Brain microvascular endothelial cell (primary cell): ENCODE results near the gene EMILIN1.
A peak's percentile ranks its signal among the peaks of the same experiment; 100 is the strongest.

Source experiments
- DNase-seq: peaks from one replicate; pipeline ENCODE4 v3.0.0-alpha.2; 2020
- H3K27ac ChIP-seq: fragments of 250-450 bp; sonication (Bioruptor Pico); 2 replicates; pipeline ENCODE4 v1.5.1; 2020; ENCODE audit warnings: mild to moderate bottlenecking, moderate library complexity
- H3K27me3 ChIP-seq: fragments of 250-450 bp; sonication (Bioruptor Pico); replicated peaks from 2 replicates; pipeline ENCODE4 v1.5.1; 2020; ENCODE audit warnings: mild to moderate bottlenecking
- H3K36me3 ChIP-seq: fragments of 250-450 bp; sonication (Bioruptor Pico); replicated peaks from 2 replicates; pipeline ENCODE4 v1.5.1; 2020; ENCODE audit warnings: mild to moderate bottlenecking
- H3K4me3 ChIP-seq: 2 replicates; pipeline ENCODE4 v1.5.1; 2011; ENCODE audit warnings: low read depth, mild to moderate bottlenecking, control low read depth, low read length, moderate library complexity
- in situ Hi-C: cut with HindIII; loops from 2 replicates; pipeline ENCODE4 v1.10.0; 2017; ENCODE audit warnings: low sequenced_read_pairs, low pct_ligation_motif_present
- TF ChIP-seq, protein P1 (sequence below): IDR thresholded peaks from 2 replicates; pipeline ENCODE4 v1.5.1; 2011; ENCODE audit warnings: low read depth, mild to moderate bottlenecking, moderate library complexity, low read length, control low read depth, inconsistent platforms; ENCODE audit errors: missing control alignments

The EMILIN1 gene

DNA sequence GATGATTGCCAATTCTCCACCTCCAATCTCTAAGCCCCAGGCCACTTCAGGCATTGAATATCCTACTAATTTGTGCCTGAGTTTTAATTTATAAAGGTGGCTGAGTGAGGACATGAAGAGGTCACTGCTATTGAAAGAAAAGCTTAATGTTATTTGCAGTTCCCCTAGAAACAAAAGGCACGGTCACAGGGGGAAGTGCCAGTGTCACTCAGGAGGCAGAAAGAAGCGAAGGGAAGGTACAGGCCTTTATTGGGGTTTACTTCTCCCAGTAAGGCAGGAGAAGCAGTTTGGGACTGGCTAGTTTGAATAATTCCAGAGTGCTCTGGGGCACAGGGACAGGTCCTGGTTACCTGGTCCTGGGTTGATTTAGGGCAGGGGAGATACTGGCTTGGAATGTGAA, 43.5 kb downstream of the EMILIN1 start:
- TF ChIP-seq, protein P1, sequence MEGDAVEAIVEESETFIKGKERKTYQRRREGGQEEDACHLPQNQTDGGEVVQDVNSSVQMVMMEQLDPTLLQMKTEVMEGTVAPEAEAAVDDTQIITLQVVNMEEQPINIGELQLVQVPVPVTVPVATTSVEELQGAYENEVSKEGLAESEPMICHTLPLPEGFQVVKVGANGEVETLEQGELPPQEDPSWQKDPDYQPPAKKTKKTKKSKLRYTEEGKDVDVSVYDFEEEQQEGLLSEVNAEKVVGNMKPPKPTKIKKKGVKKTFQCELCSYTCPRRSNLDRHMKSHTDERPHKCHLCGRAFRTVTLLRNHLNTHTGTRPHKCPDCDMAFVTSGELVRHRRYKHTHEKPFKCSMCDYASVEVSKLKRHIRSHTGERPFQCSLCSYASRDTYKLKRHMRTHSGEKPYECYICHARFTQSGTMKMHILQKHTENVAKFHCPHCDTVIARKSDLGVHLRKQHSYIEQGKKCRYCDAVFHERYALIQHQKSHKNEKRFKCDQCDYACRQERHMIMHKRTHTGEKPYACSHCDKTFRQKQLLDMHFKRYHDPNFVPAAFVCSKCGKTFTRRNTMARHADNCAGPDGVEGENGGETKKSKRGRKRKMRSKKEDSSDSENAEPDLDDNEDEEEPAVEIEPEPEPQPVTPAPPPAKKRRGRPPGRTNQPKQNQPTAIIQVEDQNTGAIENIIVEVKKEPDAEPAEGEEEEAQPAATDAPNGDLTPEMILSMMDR = no peak
- in situ Hi-C loops = loop anchor here (25.0 kb wide), 1 partner anchor 165 kb away; the partner anchor contains the start of genes DNAJC5G and TRIM54
- H3K27me3 ChIP-seq = peaks cover 15% of the 10 kb centered on the region
- H3K4me3 ChIP-seq = no peak overlapping the region
- DNase-seq = no peak
- no peak overlapping the region for H3K27ac ChIP-seq
- H3K36me3 ChIP-seq = no peaks in the 10 kb centered on the region

DNA sequence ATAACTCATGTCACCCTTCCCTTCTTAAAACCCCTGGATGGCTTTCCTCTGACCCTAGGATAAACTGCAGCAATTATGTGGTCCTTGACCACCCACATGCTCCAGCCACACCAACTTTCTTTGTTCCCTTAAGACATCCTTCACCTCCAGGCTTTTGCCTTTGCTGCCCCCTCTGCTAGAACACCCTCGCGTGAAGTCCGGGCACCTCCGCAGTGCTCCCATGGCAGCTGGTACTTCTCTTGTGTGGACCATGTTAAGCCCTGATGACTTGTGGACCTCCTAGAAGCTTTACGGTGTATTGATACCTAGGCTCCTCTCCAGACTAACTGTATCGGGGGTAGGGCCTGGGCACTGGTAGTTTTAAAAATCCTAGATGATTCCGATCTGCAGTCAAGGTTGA, 44.4 kb downstream of the EMILIN1 start:
- Histone ChIP-seq H3K36me3 (no peaks in the 10 kb centered on the region), H3K27ac (no peak overlapping the region), H3K27me3 (peaks cover 15% of the 10 kb centered on the region), H3K4me3 (no peak overlapping the region)
- TF ChIP-seq, protein P1 = no peak
- no peak for DNase-seq
- in situ Hi-C loops = loop anchor here (25.0 kb wide), 1 partner anchor 165 kb away; the partner anchor contains the start of genes DNAJC5G and TRIM54

DNA sequence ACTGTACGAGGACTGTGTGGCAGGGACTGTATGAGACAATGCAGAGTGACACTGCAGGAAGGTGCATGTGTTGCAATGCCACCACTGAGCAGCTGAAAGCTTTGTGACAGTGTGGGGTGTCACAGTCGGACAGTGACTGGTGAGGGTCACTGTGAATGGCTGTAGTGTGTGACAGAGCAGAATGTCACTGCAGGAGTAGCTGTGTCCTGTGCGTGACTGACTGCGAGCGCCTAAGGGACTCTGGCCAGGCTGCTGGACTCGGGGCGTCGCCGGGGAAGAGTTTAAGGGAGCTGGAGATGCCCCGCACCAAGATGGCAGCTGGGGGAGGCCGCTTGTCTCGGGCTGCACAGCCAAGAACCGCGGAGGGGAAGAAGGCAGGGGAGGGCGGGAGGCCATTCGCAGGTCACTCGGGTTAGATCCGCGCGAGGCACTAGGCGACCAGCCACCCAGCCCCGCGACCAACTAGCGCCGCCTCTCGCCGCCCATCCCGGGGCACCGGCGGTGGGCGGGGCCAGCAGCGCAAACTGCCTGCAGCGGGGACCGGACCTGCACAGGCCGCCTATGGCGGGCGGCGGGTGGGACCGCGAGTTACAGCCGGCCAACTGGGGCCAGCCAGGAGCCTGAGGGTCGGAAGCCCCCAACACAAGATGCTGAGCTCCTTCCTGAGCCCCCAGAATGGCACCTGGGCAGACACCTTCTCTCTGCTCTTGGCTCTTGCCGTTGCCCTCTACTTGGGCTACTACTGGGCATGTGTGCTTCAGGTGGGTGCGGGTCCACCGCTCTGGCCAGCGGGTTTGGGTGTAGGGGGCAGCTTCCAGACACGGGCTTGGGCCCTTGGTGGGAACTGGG, 45.1 kb downstream of the EMILIN1 start, which contains the start of gene ABHD1:
Gene ABHD1, plus strand, starts transcription at position 514 of the 849 bp plus-strand sequence. Its CDS starts 134 bp downstream, at position 648.
- TF ChIP-seq, protein P1 = no peak
- Histone ChIP-seq H3K27me3 (peaks cover 11% of the 10 kb centered on the region), H3K27ac (no peak within 1 kb of the TSS), H3K36me3 (no peaks in the 10 kb centered on the region), H3K4me3 (peak within 1 kb of the TSS; percentile 62)
- no peak for DNase-seq
- in situ Hi-C loops = loop anchor here (25.0 kb wide), 1 partner anchor 164 kb away; the partner anchor contains the start of genes DNAJC5G and TRIM54

DNA sequence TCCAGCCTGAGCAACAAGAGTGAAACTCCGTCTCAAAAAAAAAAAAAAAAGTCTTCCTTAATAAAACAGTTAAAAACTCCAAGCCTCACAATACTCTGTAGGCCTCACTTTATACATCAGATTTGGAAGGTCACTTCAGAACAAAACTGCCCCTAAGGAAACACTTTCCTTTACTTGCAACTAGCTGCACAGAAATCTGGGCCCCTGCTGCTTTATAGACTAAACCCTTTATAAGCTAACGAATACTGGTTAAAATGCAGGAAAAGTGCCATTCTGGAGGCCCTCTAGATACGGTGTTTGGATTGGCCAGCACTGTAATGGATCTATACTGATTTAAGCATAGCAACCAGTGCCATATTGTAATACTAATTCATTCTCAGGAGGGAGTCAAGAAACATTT, 46.7 kb downstream of the EMILIN1 start:
- TF ChIP-seq, protein P1 = no peak
- in situ Hi-C loops = no loop called here
- peaks cover 3% of the 10 kb centered on the region for H3K36me3 ChIP-seq

DNA sequence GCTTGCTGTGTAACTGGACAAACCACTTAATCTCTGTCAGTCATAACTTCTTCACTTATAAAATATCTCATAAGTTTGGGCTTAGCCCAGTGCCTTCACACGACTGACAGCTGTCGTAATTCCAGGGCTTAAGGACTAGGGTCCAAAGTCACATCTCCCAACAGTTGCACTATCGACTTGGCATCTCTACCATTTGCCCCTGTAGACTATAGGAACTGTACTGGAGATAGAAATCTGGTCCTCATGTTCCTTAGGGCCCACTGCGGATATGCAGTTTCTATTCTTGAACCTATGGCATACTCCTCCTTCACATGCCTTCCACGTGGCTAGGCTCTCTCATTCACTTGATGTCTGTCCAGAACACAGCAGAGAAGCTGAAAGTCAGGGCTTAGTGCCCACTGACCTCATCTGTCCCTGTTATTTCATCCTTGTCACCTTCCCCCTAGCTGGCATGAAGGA, 47.9 kb downstream of the EMILIN1 start:
- TF ChIP-seq, protein P1 = no peak
- Histone ChIP-seq H3K36me3 (peaks cover 12% of the 10 kb centered on the region), H3K4me3 (no peak overlapping the region), H3K27ac (no peak overlapping the region), H3K27me3 (no peaks in the 10 kb centered on the region)
- DNase-seq = no peak
- in situ Hi-C loops = no loop called here

More for the DNA sequence above, 46.7 kb downstream of the EMILIN1 start:
- DNase-seq = no peak
- H3K27ac ChIP-seq = no peak overlapping the region
- H3K27me3 ChIP-seq = peaks cover 2% of the 10 kb centered on the region
- no peak overlapping the region for H3K4me3 ChIP-seq
